CD14-positive monocyte (primary cell): ENCODE measurements around the gene TXNRD1. TPM values are rescaled to one million over a fixed set of nuclear protein-coding genes. Genes with fewer than 3 reads are reported as not detected.

Source experiments
- DNase-seq, 3 donors: peaks; one replicate each; pipeline ENCODE4 v3.0.0-alpha.2; 2011 to 2022
- H2AFZ ChIP-seq: 2 replicates; pipeline ENCODE4 v1.6.0; 2012; ENCODE audit warnings: mild to moderate bottlenecking, low read depth, low read length, inconsistent platforms; ENCODE audit not compliant: insufficient read depth, poor library complexity, severe bottlenecking
- H3K27ac ChIP-seq, 2 donors: 1 replicate in 1 of 2; 2 replicates in 1 of 2; pipeline ENCODE4 v1.5.1; 2012 to 2013; ENCODE audit warnings: low read length in 2 of 2, control low read depth in 1 of 2, inconsistent platforms in 1 of 2, low read depth in 1 of 2, mild to moderate bottlenecking in 1 of 2
- H3K27me3 ChIP-seq, 2 donors: one replicate each; pipeline versions ENCODE4 v1.6.0 to v1.6.1; 2011 to 2013; ENCODE audit warnings: low read length in 2 of 2; ENCODE audit not compliant: control insufficient read depth in 2 of 2, insufficient read depth in 2 of 2
- H3K36me3 ChIP-seq, 2 donors: replicated peaks in 1 of 2; 1 replicate in 1 of 2; 2 replicates in 1 of 2; pipeline versions ENCODE4 v1.5.1 to v1.6.1; 2012 to 2013; ENCODE audit warnings: low read length in 2 of 2, control low read depth in 1 of 2, inconsistent platforms in 1 of 2, mild to moderate bottlenecking in 1 of 2; ENCODE audit not compliant: insufficient read depth in 2 of 2, control insufficient read depth in 1 of 2
- H3K4me1 ChIP-seq, 2 donors: 1 replicate in 1 of 2; 2 replicates in 1 of 2; pipeline versions ENCODE4 v1.5.1 to v1.6.1; 2012 to 2013; ENCODE audit warnings: low read length in 2 of 2, control low read depth in 1 of 2, inconsistent platforms in 1 of 2, mild to moderate bottlenecking in 1 of 2, moderate library complexity in 1 of 2; ENCODE audit not compliant: insufficient read depth in 2 of 2, control insufficient read depth in 1 of 2
- H3K4me2 ChIP-seq: replicated peaks from 2 replicates; pipeline ENCODE3; 2012; ENCODE audit warnings: low read length, moderate library complexity, mild to moderate bottlenecking; ENCODE audit not compliant: poor library complexity, severe bottlenecking; ENCODE audit errors: extremely low read depth
- H3K4me3 ChIP-seq, 3 experiments: fragments of 200-600 bp in 1 of 3; sonication (generic) in 1 of 3; replicated peaks in 1 of 3; 1 replicate in 2 of 3; 2 replicates in 1 of 3; pipeline ENCODE4 v1.5.1; 2011 to 2013; ENCODE audit warnings: low read length in 3 of 3, mild to moderate bottlenecking in 3 of 3, control low read depth in 2 of 3, low read depth in 2 of 3, inconsistent platforms in 1 of 3, moderate library complexity in 1 of 3
- H3K79me2 ChIP-seq: 2 replicates; pipeline ENCODE4 v1.6.0; 2012; ENCODE audit warnings: mild to moderate bottlenecking, control low read depth, inconsistent platforms, low read length, moderate library complexity; ENCODE audit not compliant: insufficient read depth
- H3K9ac ChIP-seq: 2 replicates; pipeline ENCODE4 v1.6.0; 2017; ENCODE audit warnings: low read length, mild to moderate bottlenecking; ENCODE audit not compliant: insufficient read depth, poor library complexity, severe bottlenecking
- H3K9me3 ChIP-seq, 2 donors: replicated peaks in 1 of 2; 1 replicate in 1 of 2; 2 replicates in 1 of 2; pipeline versions ENCODE4 v1.5.1 to v1.6.1; 2012 to 2013; ENCODE audit warnings: low read length in 2 of 2, control low read depth in 1 of 2; ENCODE audit not compliant: control insufficient read depth in 1 of 2, insufficient read depth in 1 of 2
- H4K20me1 ChIP-seq: 2 replicates; pipeline ENCODE4 v1.6.0; 2012; ENCODE audit warnings: mild to moderate bottlenecking, low read length, control low read depth, moderate library complexity; ENCODE audit not compliant: insufficient read depth
- H3K27ac Mint-ChIP-seq, 7 donors: one replicate each; pipeline ENCODE4 v1.8.0; 2020; ENCODE audit warnings: mild to moderate bottlenecking in 7 of 7, mixed read lengths in 7 of 7, moderate library complexity in 6 of 7, inconsistent platforms in 2 of 7
- H3K27me3 Mint-ChIP-seq, 3 donors: one replicate each; pipeline ENCODE4 v1.8.0; 2021 to 2022; ENCODE audit warnings: low read depth in 3 of 3, mild to moderate bottlenecking in 3 of 3, mixed read lengths in 3 of 3, moderate library complexity in 3 of 3, inconsistent platforms in 1 of 3
- H3K36me3 Mint-ChIP-seq, 2 donors: one replicate each; pipeline ENCODE4 v1.8.0; 2020; ENCODE audit warnings: mixed read lengths in 2 of 2, inconsistent platforms in 1 of 2, mild to moderate bottlenecking in 1 of 2
- H3K4me1 Mint-ChIP-seq: one replicate; pipeline ENCODE4 v1.8.0; 2020; ENCODE audit warnings: mild to moderate bottlenecking, mixed read lengths
- H3K4me3 Mint-ChIP-seq, 2 donors: one replicate each; pipeline ENCODE4 v1.8.0; 2020; ENCODE audit warnings: mild to moderate bottlenecking in 2 of 2, mixed read lengths in 2 of 2, moderate library complexity in 1 of 2
- H3K9me3 Mint-ChIP-seq, 7 donors: one replicate each; pipeline ENCODE4 v1.8.0; 2020 to 2022; ENCODE audit warnings: mixed read lengths in 7 of 7, mild to moderate bottlenecking in 6 of 7, moderate library complexity in 6 of 7, inconsistent platforms in 2 of 7
- CTCF ChIP-seq: fragments of 200-600 bp; IDR thresholded peaks from one replicate; pipeline ENCODE4 v1.8.0; 2022; ENCODE audit warnings: antibody characterized with exemption, mild to moderate bottlenecking
- WGBS: methylation state at CpG from one replicate; pipeline ENCODE4 v1.1.5; 2013; ENCODE audit warnings: missing lambda C conversion rate; ENCODE audit not compliant: insufficient coverage; 5-methylcytosine and 5-hydroxymethylcytosine counted together
- intact Hi-C, 2 donors: fragments of 100-400 bp; cut with micrococcal nuclease; formaldehyde crosslinking; loops; one replicate each; pipeline versions ENCODE4 v1.15.0 to v1.15.1; 2023
- polyA plus RNA-seq, 3 donors: library from polyadenylated mRNA; depleted of rRNA in 1 of 3; unstranded in 2 of 3; stranded (reverse) in 1 of 3; fragments of 300-500 nt in 2 of 3; fragments of >200 nt in 1 of 3; fragmentation: Illumina TruSeq in 2 of 3; gene quantifications; 1 replicate in 2 of 3; 2 replicates in 1 of 3; pipeline ENCODE4 v1.2.3, GENCODE V29; 2012 to 2021

Gene TXNRD1
- polyA plus RNA-seq, 3 donors, result 26.9 to 46.1 (median 29.2) TPM

GRCh38 chr12:104177663-104178501 is 37.7 kb upstream of the TXNRD1 start:
- H3K4me1 Mint-ChIP-seq, result peaks cover 19% of the 10 kb centered on the region
- Histone ChIP-seq H3K4me1 (peaks cover 13 to 16% of the 10 kb centered on the region in 2 donors), H2AFZ (no peak overlapping the region), H3K27ac (no peak overlapping the region), H3K36me3 (no peaks in the 10 kb centered on the region), H3K27me3 (no peaks in the 10 kb centered on the region), H4K20me1 (no peaks in the 10 kb centered on the region), H3K9me3 (peaks cover 0 to 2% of the 10 kb centered on the region in 2 donors), H3K4me2 (peak overlapping the region; percentile 10), H3K4me3 (peak overlapping the region in 1 of 3 experiments; percentile 26), H3K79me2 (no peaks in the 10 kb centered on the region), H3K9ac (no peak overlapping the region)
- H3K9me3 Mint-ChIP-seq, result peaks cover 0 to 4% (median 0%) of the 10 kb centered on the region in 7 donors
- H3K27ac Mint-ChIP-seq, result peak overlapping the region in 4 of 7 donors; percentile 4 to 74 (median 34)
- peak overlapping the region; percentile 25 to 68 for H3K4me3 Mint-ChIP-seq
- intact Hi-C loops, result no loop called here
- no peak for TF ChIP-seq CTCF
- H3K27me3 Mint-ChIP-seq, result peaks cover 0 to 4% (median 0%) of the 10 kb centered on the region in 3 donors
- peak; percentile 25 to 51 (median 38) for DNase-seq
- WGBS, result 8% methylated on average over 3 of the region's 8 CpGs
- no peaks in the 10 kb centered on the region for H3K36me3 Mint-ChIP-seq

GRCh38 chr12:104180374-104180773 is 35.2 kb upstream of the TXNRD1 start:
- H3K79me2 ChIP-seq, result no peaks in the 10 kb centered on the region
- H3K4me3 ChIP-seq, result no peak overlapping the region
- H3K36me3 ChIP-seq, result no peaks in the 10 kb centered on the region
- H3K36me3 Mint-ChIP-seq, result no peaks in the 10 kb centered on the region
- H3K4me1 Mint-ChIP-seq, result peaks cover 19% of the 10 kb centered on the region
- peaks cover 7 to 20% of the 10 kb centered on the region in 2 donors for H3K9me3 ChIP-seq
- H3K4me3 Mint-ChIP-seq, result no peak overlapping the region
- no peak for TF ChIP-seq CTCF
- H3K4me1 ChIP-seq, result peaks cover 13 to 16% of the 10 kb centered on the region in 2 donors
- H3K27me3 Mint-ChIP-seq, result peaks cover 0 to 2% (median 0%) of the 10 kb centered on the region in 3 donors
- intact Hi-C loops, result no loop called here
- no peak overlapping the region for H2AFZ ChIP-seq
- H3K9ac ChIP-seq, result no peak overlapping the region
- H3K27ac Mint-ChIP-seq, result no peak overlapping the region
- no peak overlapping the region for H3K27ac ChIP-seq
- no peaks in the 10 kb centered on the region for H4K20me1 ChIP-seq
- H3K9me3 Mint-ChIP-seq, result peaks cover 7 to 17% (median 11%) of the 10 kb centered on the region in 7 donors
- 90% methylated on average over 2 of the region's 5 CpGs for WGBS
- no peak overlapping the region for H3K4me2 ChIP-seq
- no peaks in the 10 kb centered on the region for H3K27me3 ChIP-seq
- no peak for DNase-seq
